Colonic mucosa (tissue), 4 donors: ENCODE results near the gene ATXN7L2. TPM values are rescaled to one million over a fixed set of nuclear protein-coding genes. Genes with fewer than 3 reads are reported as not detected.

Source experiments
- DNase-seq: peaks from one replicate; pipeline ENCODE4 v3.0.0-alpha.2; 2020
- H3K27ac ChIP-seq: fragments of 200-600 bp; one replicate; pipeline ENCODE4 v1.8.0; 2021
- H3K27me3 ChIP-seq: fragments of 200-600 bp; one replicate; pipeline ENCODE4 v1.8.0; 2021
- H3K36me3 ChIP-seq: fragments of 200-600 bp; one replicate; pipeline ENCODE4 v1.8.0; 2021
- H3K4me1 ChIP-seq: fragments of 200-600 bp; one replicate; pipeline ENCODE4 v1.8.0; 2021; ENCODE audit warnings: mild to moderate bottlenecking
- H3K4me3 ChIP-seq: fragments of 200-600 bp; one replicate; pipeline ENCODE4 v1.8.0; 2021
- H3K9ac ChIP-seq, 2 donors: one replicate each; pipeline ENCODE4 v1.7.0; 2013; ENCODE audit warnings: control low read depth in 2 of 2, low read depth in 2 of 2, low read length in 2 of 2
- H3K9me3 ChIP-seq: fragments of 200-600 bp; one replicate; pipeline ENCODE4 v1.8.0; 2021
- CTCF ChIP-seq: fragments of 200-600 bp; IDR thresholded peaks from one replicate; pipeline ENCODE4 v1.8.0; 2022; ENCODE audit warnings: antibody characterized with exemption, mild to moderate bottlenecking
- intact Hi-C: fragments of 100-400 bp; cut with DNase I; formaldehyde crosslinking; loops from one replicate; pipeline ENCODE4 v1.14.1; 2022
- total RNA-seq, 2 donors: library from RNA; stranded (reverse); fragmentation: NEBNext Ultra II Directional in 1 of 2; extraction: Animal tissue kit (Norgen Biotek cat#: 25700) in 1 of 2; gene quantifications; one replicate each; pipeline ENCODE4 v1.2.1, GENCODE V29; 2021
- donor health status: healthy.
- donor health status: DM: no; HTN: no; CAD: no.
- donor health status: DM: no; HTN: no; CAD: no.

The ATXN7L2 gene
- total RNA-seq, 2 donors from 2014 or later, result 2.3 to 4.0 TPM

- H3K9ac ChIP-seq, result no peak within 1 kb of the TSS
- DNase-seq, result no peak
- no peaks in the 10 kb centered on the region for H3K4me1 ChIP-seq
- intact Hi-C loops, result loop anchor here (5.0 to 10.0 kb wide), 4 partner anchors 98 to 445 kb away; partner anchors contain the start of genes AHCYL1 and PSMA5
- no peaks in the 10 kb centered on the region for H3K36me3 ChIP-seq
- H3K9me3 ChIP-seq, result no peaks in the 10 kb centered on the region
- no peak within 1 kb of the TSS for H3K4me3 ChIP-seq
- no peaks in the 10 kb centered on the region for H3K27me3 ChIP-seq
- no peak within 1 kb of the TSS for H3K27ac ChIP-seq
- no peak for TF ChIP-seq CTCF
These were observed 56.0 kb downstream of the ATXN7L2 start, which contains the start of gene GPR61 for GRCh38 chr1:109539676-109540075. Gene GPR61, plus strand, starts transcription at chr1:109539872. Its CDS starts 3,151 bp downstream, at chr1:109543023.

- no peak for DNase-seq
- no peak overlapping the region for H3K27ac ChIP-seq
- no peaks in the 10 kb centered on the region for H3K9me3 ChIP-seq
- no peaks in the 10 kb centered on the region for H3K27me3 ChIP-seq
- H3K36me3 ChIP-seq, result no peaks in the 10 kb centered on the region
- no peak for TF ChIP-seq CTCF
- no peak overlapping the region for H3K4me3 ChIP-seq
- no peaks in the 10 kb centered on the region for H3K4me1 ChIP-seq
- no peak overlapping the region for H3K9ac ChIP-seq
- intact Hi-C loops, result loop anchor here (5.0 to 10.0 kb wide), 3 partner anchors 96 to 444 kb away; partner anchors contain the start of gene AHCYL1
These were observed 57.4 kb downstream of the ATXN7L2 start for GRCh38 chr1:109541102-109541501.

Other genes with a start within 250 kb of the ATXN7L2 start
- 1 to 10 TPM; 4.2 to 6.1 TPM for gene CELSR2, start 234.4 kb upstream of the ATXN7L2 start, total RNA-seq
- 10 to 100 TPM in 1 of 2 donors, 1 to 10 TPM in 1; 6.5 to 36.0 TPM for gene PSRC1, start 200.8 kb upstream of the ATXN7L2 start, total RNA-seq
- not detected for gene MYBPHL, start 176.9 kb upstream of the ATXN7L2 start, total RNA-seq
- 100 to 1,000 TPM in 1 of 2 donors, 10 to 100 TPM in 1; 76.2 to 134 TPM for gene SORT1, start 86.0 kb upstream of the ATXN7L2 start, total RNA-seq
- 100 to 1,000 TPM in 1 of 2 donors, 10 to 100 TPM in 1; 93.9 to 163 TPM for gene PSMA5, start 57.5 kb upstream of the ATXN7L2 start, total RNA-seq
- gene SYPL2, start 17.4 kb upstream of the ATXN7L2 start, total RNA-seq, result under 1 TPM; 0.12 to 0.35 TPM
- gene CYB561D1, start 10.2 kb downstream of the ATXN7L2 start, total RNA-seq, result 10 to 100 TPM in 1 of 2 donors, 1 to 10 TPM in 1; 8.1 to 12.5 TPM
- 1 to 10 TPM; 2.5 to 3.9 TPM for gene AMIGO1, start 25.8 kb downstream of the ATXN7L2 start, total RNA-seq
- gene GPR61, start 56.0 kb downstream of the ATXN7L2 start, total RNA-seq, result not detected
- 1 to 10 TPM; 7.7 to 8.9 TPM for gene GNAI3, start 64.7 kb downstream of the ATXN7L2 start, total RNA-seq
- gene GNAT2, start 135.7 kb downstream of the ATXN7L2 start, total RNA-seq, result under 1 TPM in 1 of 2 donors, not detected in 1; 0.32 TPM
- gene AMPD2, start 135.9 kb downstream of the ATXN7L2 start, total RNA-seq, result 10 to 100 TPM; 28.0 to 60.3 TPM
- 10 to 100 TPM; 62.6 to 77.4 TPM for gene GSTM4, start 172.2 kb downstream of the ATXN7L2 start, total RNA-seq
- gene GSTM2, start 184.2 kb downstream of the ATXN7L2 start, total RNA-seq, result 10 to 100 TPM; 18.5 to 20.7 TPM
- 10 to 100 TPM in 1 of 2 donors, not detected in 1; 46.1 TPM for gene GSTM1, start 203.9 kb downstream of the ATXN7L2 start, total RNA-seq
- 1 to 10 TPM; 2.0 to 3.0 TPM for gene GSTM5, start 228.3 kb downstream of the ATXN7L2 start, total RNA-seq